GM12872 (cell line): ENCODE data around the gene MYH13.

Source experiments
- CTCF ChIP-seq: IDR thresholded peaks from 3 replicates; pipeline ENCODE4 v1.5.1; 2011; ENCODE audit warnings: low read depth, mild to moderate bottlenecking, low read length, moderate library complexity; ENCODE audit not compliant: insufficient read depth

MYH13 gene

GRCh38 chr17:10349403-10349802, 23.4 kb downstream of the MYH13 start:
- peak; percentile 57; the same call in 2 of the 3 replicates for TF ChIP-seq CTCF

- TF ChIP-seq CTCF, result no peak
These were observed 28.0 kb downstream of the MYH13 start for GRCh38 chr17:10344816-10345215.

GRCh38 chr17:10339051-10339450, 33.8 kb downstream of the MYH13 start:
- no peak for TF ChIP-seq CTCF

GRCh38 chr17:10337976-10338375, 34.8 kb downstream of the MYH13 start:
- no peak for TF ChIP-seq CTCF

- no peak for TF ChIP-seq CTCF
These were observed 35.7 kb downstream of the MYH13 start for GRCh38 chr17:10337136-10337535.

- no peak for TF ChIP-seq CTCF
These were observed 36.4 kb downstream of the MYH13 start for GRCh38 chr17:10336393-10336792.

GRCh38 chr17:10332515-10332914, 40.3 kb downstream of the MYH13 start:
- TF ChIP-seq CTCF, result no peak
